Heart right ventricle (tissue), 16 donors: ENCODE data around the gene CHPF. TPM values are rescaled to one million over a fixed set of nuclear protein-coding genes. Genes with fewer than 3 reads are reported as not detected.
A peak's percentile ranks its signal among the peaks of the same experiment; 100 is the strongest.

ENCODE experiments used
- ATAC-seq, 8 donors: fragments of 200-7000 bp; cut with Tn5 transposase; one replicate each; pipeline ENCODE4 v1.9.1; 2020; ENCODE audit warnings: mild to moderate bottlenecking in 8 of 8, moderate library complexity in 8 of 8, moderate number of reproducible peaks in 1 of 8
- DNase-seq, 2 donors: peaks; one replicate each; pipeline ENCODE4 v3.0.0-alpha.2; 2020
- H3K27ac ChIP-seq, 10 donors: fragments of 200-600 bp; sonication (generic) in 2 of 10; one replicate each; pipeline versions ENCODE4 v1.5.0 to v1.8.0; 2020 to 2022; ENCODE audit warnings: mild to moderate bottlenecking in 3 of 10
- H3K27me3 ChIP-seq, 7 donors: fragments of 200-600 bp; one replicate each; pipeline ENCODE4 v1.8.0; 2021 to 2022; ENCODE audit warnings: mild to moderate bottlenecking in 2 of 7
- H3K36me3 ChIP-seq, 9 donors: fragments of 200-600 bp; sonication (generic) in 1 of 9; one replicate each; pipeline versions ENCODE4 v1.5.0 to v1.8.0; 2020 to 2022; ENCODE audit warnings: mild to moderate bottlenecking in 2 of 9
- H3K4me1 ChIP-seq, 9 donors: fragments of 200-600 bp; sonication (generic) in 1 of 9; one replicate each; pipeline versions ENCODE4 v1.5.0 to v1.8.0; 2020 to 2022; ENCODE audit warnings: mild to moderate bottlenecking in 4 of 9
- H3K4me3 ChIP-seq, 10 donors: fragments of 200-600 bp; sonication (generic) in 2 of 10; one replicate each; pipeline versions ENCODE4 v1.5.0 to v1.8.0; 2020 to 2022; ENCODE audit warnings: mild to moderate bottlenecking in 7 of 10, moderate library complexity in 2 of 10
- H3K9me3 ChIP-seq, 11 donors: fragments of 200-600 bp in 10 of 11; sonication (generic) in 2 of 11; one replicate each; pipeline versions ENCODE4 v1.5.0 to v1.8.0; 2013 to 2022; ENCODE audit warnings: mild to moderate bottlenecking in 2 of 11, control low read depth in 1 of 11, moderate library complexity in 1 of 11
- CTCF ChIP-seq, 9 donors: fragments of 200-600 bp; sonication (generic) in 2 of 9; IDR thresholded peaks; one replicate each; pipeline versions ENCODE4 v1.5.0 to v1.8.0; 2021 to 2022; ENCODE audit warnings: antibody characterized with exemption in 9 of 9, mild to moderate bottlenecking in 5 of 9, moderate library complexity in 1 of 9
- WGBS, 2 donors: extraction: QIAGEN DNeasy Blood & Tissue Kit; methylation state at CpG; one replicate each; pipeline ENCODE4 v1.1.7; 2013; ENCODE audit warnings: inconsistent platforms in 1 of 2; 5-methylcytosine and 5-hydroxymethylcytosine counted together
- intact Hi-C, 10 donors: fragments of 100-400 bp; cut with DNase I; formaldehyde crosslinking; loops; one replicate each; pipeline versions ENCODE4 v1.11.1 to v1.14.2; 2022
- polyA plus RNA-seq, 2 donors: library from polyadenylated mRNA; stranded (reverse); fragments of 200-250 nt; gene quantifications; one replicate each; pipeline ENCODE4 v1.2.3, GENCODE V29; 2013
- total RNA-seq, 10 donors: library from RNA; stranded (reverse); fragmentation: NEBNext Ultra II Directional in 3 of 10; extraction: Animal tissue kit (Norgen Biotek cat#: 25700) in 3 of 10; gene quantifications; one replicate each; pipeline versions ENCODE4 v1.2.1 to v1.2.4, GENCODE V29; 2021 to 2023
- donor health status: Arrhythmogenic right ventricular cardiomyopathy.
- donor health status: ischemic (EF 13 %, LVEDD 7.1; RV severe dilation, severe dysfunction).
- donor health status: healthy with polysubstance abuse.
- donor health status: DM: no; HTN: yes; CAD: no.
- donor health status: DM: no; HTN: no; CAD: no.
- donor health status: ischemic (EF 25% LVEDD 6.9; RV normal size, moderate dysfunction).
- donor health status: ischemic (EF 25% LVEDD 5.7; RV mildly dilated, moderate dysfunction).
- donor health status: healthy.
- donor health status: DM: yes; HTN: yes; CAD: no.
- donor health status: Ischemic cardiomyopathy.
- donor health status: ischemic (EF 35%, LVEDD 5.7; RV mildly dilated, moderate dysfunction).
- donor health status: nonischemic (EF 11% LVEDD 7.7; RV severe dilation, severe dysfunction).
- donor health status: DM: yes; HTN: yes; CAD: no.
- donor health status: PGD.
- donor health status: ischemic (EF 29% LVEDD 5.4; RV normal size, mild dysfunction).
- donor health status: nonischemic (EF 23%, LVEDD 6.1; RV moderate dilation, normal function).

CHPF gene
- total and polyA plus RNA-seq, 12 donors = 66.5 to 221 (median 95.9) TPM

GRCh38 chr2:219508971-219509779 is 34.4 kb downstream of the CHPF start:
- Histone ChIP-seq H3K27me3 (peaks cover 0 to 55% (median 41%) of the 10 kb centered on the region in 7 donors), H3K27ac (no peak overlapping the region), H3K36me3 (peaks cover 0 to 34% (median 22%) of the 10 kb centered on the region in 9 donors), H3K4me1 (peaks cover 2 to 52% (median 27%) of the 10 kb centered on the region in 9 donors), H3K9me3 (no peaks in the 10 kb centered on the region), H3K4me3 (peak overlapping the region in 1 of 10 donors; percentile 27)
- DNase-seq (no peak), ATAC-seq (peak in 7 of 8 donors; percentile 2 to 18 (median 9))
- intact Hi-C loops = no loop called here
- 9 to 15% methylated on average over 13 to 14 of the region's 14 CpGs for WGBS, 2 donors
- no peak for TF ChIP-seq CTCF (IDR thresholded peaks at IDR 0.05)

- H3K27me3 ChIP-seq = peaks cover 0 to 47% (median 33%) of the 10 kb centered on the region in 7 donors
- DNase-seq (no peak), ATAC-seq (no peak)
- H3K36me3 ChIP-seq = peaks cover 0 to 42% (median 30%) of the 10 kb centered on the region in 9 donors
- 61 to 62% methylated on average over 4 of the region's 4 CpGs for WGBS, 2 donors
- no peaks in the 10 kb centered on the region for H3K9me3 ChIP-seq
- TF ChIP-seq CTCF (IDR thresholded peaks at IDR 0.05) = no peak
- H3K27ac ChIP-seq = no peak overlapping the region
- peaks cover 0 to 46% (median 20%) of the 10 kb centered on the region in 9 donors for H3K4me1 ChIP-seq
- intact Hi-C loops = no loop called here
- H3K4me3 ChIP-seq = no peak overlapping the region
These were observed 35.2 kb downstream of the CHPF start for GRCh38 chr2:219508444-219508734.

- intact Hi-C loops = no loop called here
- Histone ChIP-seq H3K27ac (no peak overlapping the region), H3K4me3 (no peak overlapping the region), H3K36me3 (peaks cover 0 to 47% (median 31%) of the 10 kb centered on the region in 9 donors), H3K27me3 (peaks cover 0 to 42% (median 27%) of the 10 kb centered on the region in 7 donors), H3K9me3 (no peaks in the 10 kb centered on the region), H3K4me1 (peaks cover 0 to 45% (median 20%) of the 10 kb centered on the region in 9 donors)
- no peak for TF ChIP-seq CTCF (IDR thresholded peaks at IDR 0.05)
- DNase-seq (no peak), ATAC-seq (peak in 6 of 8 donors; percentile 22 to 51 (median 32))
- 42 to 51% methylated on average over 8 of the region's 8 CpGs for WGBS, 2 donors
These were observed 35.8 kb downstream of the CHPF start for GRCh38 chr2:219507581-219508443.

- H3K27ac ChIP-seq = no peak overlapping the region
- no peak overlapping the region for H3K4me3 ChIP-seq
- intact Hi-C loops = no loop called here
These were observed 36.6 kb downstream of the CHPF start for GRCh38 chr2:219506802-219507526.

More at GRCh38 chr2:219506802-219507526, 36.6 kb downstream of the CHPF start:
- no peak for ATAC-seq
- WGBS, 2 donors = 76 to 80% methylated on average over 17 of the region's 17 CpGs
- Histone ChIP-seq H3K9me3 (no peaks in the 10 kb centered on the region), H3K27me3 (peaks cover 0 to 33% (median 18%) of the 10 kb centered on the region in 7 donors), H3K4me1 (peaks cover 0 to 37% (median 20%) of the 10 kb centered on the region in 9 donors), H3K36me3 (peaks cover 0 to 56% (median 31%) of the 10 kb centered on the region in 9 donors)
- no peak for TF ChIP-seq CTCF (IDR thresholded peaks at IDR 0.05)
- no peak for DNase-seq
